ENCODE data around the gene SNX33. TPM values are rescaled to one million over a fixed set of nuclear protein-coding genes. Genes with fewer than 3 reads are reported as not detected.
"Not testable (repeated sequence)": the region's sequence is repeated elsewhere in the genome, so short reads cannot be mapped to it uniquely, and the experiment has no call there.

SNX33 gene
- total and polyA plus RNA-seq, 2 of the 13 experiments (the other 11 are each of a cell fraction or from before 2014, with no cell fraction given): 11.0 to 11.6 TPM

DNA sequence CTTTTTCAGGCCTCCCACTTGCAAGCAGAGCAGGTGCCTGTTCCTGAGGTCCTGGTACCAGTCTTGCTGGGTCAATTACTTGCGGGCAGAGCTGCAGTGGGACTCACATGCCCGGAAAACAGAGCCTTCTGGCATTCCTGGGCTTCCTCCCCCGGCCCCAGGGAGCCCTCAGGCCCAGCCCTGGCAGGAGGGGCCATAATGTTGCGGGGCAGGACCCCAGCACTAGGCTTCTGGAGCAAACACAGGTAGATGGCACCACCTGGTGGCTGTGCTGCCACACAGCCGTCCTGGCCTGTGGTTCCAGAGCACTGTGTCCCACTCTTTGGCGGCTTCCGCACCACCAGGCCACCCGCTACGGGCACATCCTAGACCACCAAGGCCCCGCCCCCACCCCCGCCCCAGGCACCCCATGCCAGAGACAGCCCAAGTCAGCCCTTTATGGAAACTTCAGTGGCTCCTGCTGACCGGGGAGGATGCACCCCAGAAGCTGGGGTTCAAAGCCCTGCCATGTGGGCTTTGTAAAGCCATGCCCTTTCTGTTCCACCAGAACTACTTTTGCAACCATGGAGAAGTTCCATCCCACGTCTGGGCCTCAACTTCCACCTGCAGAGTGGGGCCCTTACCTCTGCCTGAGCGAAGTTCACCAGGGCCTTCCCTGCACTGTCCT lies 36.1 kb downstream of the SNX33 start:
- peak overlapping the region; percentile 67 for H3K4me2 ChIP-seq (ENCODE audit: low read depth, low read length)
- DNase-seq (ENCODE audit: low spot score) (peak; percentile 56), ATAC-seq (peak; percentile 84)
- ChIA-PET POLR2A (interaction anchor here (0.6 to 1.5 kb wide), 3 partner anchors 36 to 45 kb away, joined by 3 to 5 read pairs (median 3); partner anchors contain the start of genes IMP3 and SNX33), CTCF (ENCODE audit: low intra/inter-chr PET ratio, low total read pairs) (interaction anchor here (1.5 to 1.6 kb wide), 3 partner anchors 43 to 175 kb away, joined by 5 to 11 read pairs (median 6); partner anchors contain the start of gene IMP3)
- H2AFZ ChIP-seq (ENCODE audit: low read length); H3K36me3 ChIP-seq (replicated peaks in 1 of 2; ENCODE audit: control insufficient read depth in 1 of 2, insufficient read depth in 2 of 2, low read length in 2 of 2); H3K79me2 ChIP-seq (ENCODE audit: insufficient read depth, low read length); BruUV-seq (replicated peaks); H3K9me3 ChIP-seq (ENCODE audit: low read length); FAIRE-seq; H4K20me1 ChIP-seq (ENCODE audit: insufficient read depth, low read length); H3K9ac ChIP-seq (ENCODE audit: insufficient read depth, low read depth, low read length); H3K27ac ChIP-seq (ENCODE audit: extremely low read length, insufficient read depth, low read length): not testable (repeated sequence)
- in situ Hi-C loops (cut with HindIII; ENCODE audit: extremely low pct_ligation_motif_present, low pct_unique_long_range_greater_than_20kb): loop anchor here (5.0 to 10.0 kb wide), 2 partner anchors 36 to 121 kb away; partner anchors contain the start of gene SNX33
- H3K27me3 ChIP-seq (ENCODE audit: control insufficient read depth in 1 of 2, insufficient read depth in 2 of 2, low read length in 2 of 2): peaks cover 7 to 30% of the 10 kb centered on the region in 2 experiments
- WGBS (ENCODE audit: low lambda C conversion rate): 0% methylated on average over 1 of the region's 14 CpGs
- peak overlapping the region in 1 of 3 experiments; percentile 33; a peak in 1 of 6 replicates for H3K4me3 ChIP-seq (replicated peaks in 1 of 3; ENCODE audit: insufficient read depth in 1 of 3, low read depth in 2 of 3, low read length in 3 of 3)
- intact Hi-C loops (cut with micrococcal nuclease; ENCODE audit: unreplicated experiment): loop anchor here (1.0 to 10.0 kb wide), 4 partner anchors 35 to 319 kb away; partner anchors contain the start of gene MAN2C1
- H3K4me1 ChIP-seq (ENCODE audit: insufficient read depth, low read length): peaks cover 41% of the 10 kb centered on the region
- TF ChIP-seq, protein P1, sequence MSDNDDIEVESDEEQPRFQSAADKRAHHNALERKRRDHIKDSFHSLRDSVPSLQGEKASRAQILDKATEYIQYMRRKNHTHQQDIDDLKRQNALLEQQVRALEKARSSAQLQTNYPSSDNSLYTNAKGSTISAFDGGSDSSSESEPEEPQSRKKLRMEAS (IDR thresholded peaks at IDR 0.05): peak; percentile 41; the same call in 1 of the 2 replicates
- TF ChIP-seq ZFX (CRISPR knock-in tag; IDR thresholded peaks at IDR 0.05; ENCODE audit: low read depth) (peak; percentile 62; the same call in 1 of the 2 replicates), ZBTB7B (CRISPR knock-in tag; IDR thresholded peaks at IDR 0.05) (peak; percentile 73), SMAD3 (CRISPR knock-in tag; IDR thresholded peaks at IDR 0.05) (0 out of 2 replicates have a peak, but pooled peaks have one; percentile 36), STAG1 (CRISPR knock-in tag; IDR thresholded peaks at IDR 0.05) (peak; percentile 96), GATAD2A (CRISPR knock-in tag; IDR thresholded peaks at IDR 0.05) (0 out of 2 replicates have a peak, but pooled peaks have one; percentile 14), ZNF235 (CRISPR knock-in tag; IDR thresholded peaks at IDR 0.05; ENCODE audit: borderline replicate concordance) (0 out of 2 replicates have a peak, but pooled peaks have one; percentile 56), KDM2A (CRISPR knock-in tag; IDR thresholded peaks at IDR 0.05; ENCODE audit: borderline replicate concordance, low read depth) (peak; percentile 37; the same call in 1 of the 2 replicates)
- TF ChIP-seq, protein P2, sequence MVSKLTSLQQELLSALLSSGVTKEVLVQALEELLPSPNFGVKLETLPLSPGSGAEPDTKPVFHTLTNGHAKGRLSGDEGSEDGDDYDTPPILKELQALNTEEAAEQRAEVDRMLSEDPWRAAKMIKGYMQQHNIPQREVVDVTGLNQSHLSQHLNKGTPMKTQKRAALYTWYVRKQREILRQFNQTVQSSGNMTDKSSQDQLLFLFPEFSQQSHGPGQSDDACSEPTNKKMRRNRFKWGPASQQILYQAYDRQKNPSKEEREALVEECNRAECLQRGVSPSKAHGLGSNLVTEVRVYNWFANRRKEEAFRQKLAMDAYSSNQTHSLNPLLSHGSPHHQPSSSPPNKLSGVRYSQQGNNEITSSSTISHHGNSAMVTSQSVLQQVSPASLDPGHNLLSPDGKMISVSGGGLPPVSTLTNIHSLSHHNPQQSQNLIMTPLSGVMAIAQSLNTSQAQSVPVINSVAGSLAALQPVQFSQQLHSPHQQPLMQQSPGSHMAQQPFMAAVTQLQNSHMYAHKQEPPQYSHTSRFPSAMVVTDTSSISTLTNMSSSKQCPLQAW (CRISPR knock-in tag; IDR thresholded peaks at IDR 0.05): peak; percentile 20; the same call in 1 of the 2 replicates
- TF ChIP-seq, protein P3, sequence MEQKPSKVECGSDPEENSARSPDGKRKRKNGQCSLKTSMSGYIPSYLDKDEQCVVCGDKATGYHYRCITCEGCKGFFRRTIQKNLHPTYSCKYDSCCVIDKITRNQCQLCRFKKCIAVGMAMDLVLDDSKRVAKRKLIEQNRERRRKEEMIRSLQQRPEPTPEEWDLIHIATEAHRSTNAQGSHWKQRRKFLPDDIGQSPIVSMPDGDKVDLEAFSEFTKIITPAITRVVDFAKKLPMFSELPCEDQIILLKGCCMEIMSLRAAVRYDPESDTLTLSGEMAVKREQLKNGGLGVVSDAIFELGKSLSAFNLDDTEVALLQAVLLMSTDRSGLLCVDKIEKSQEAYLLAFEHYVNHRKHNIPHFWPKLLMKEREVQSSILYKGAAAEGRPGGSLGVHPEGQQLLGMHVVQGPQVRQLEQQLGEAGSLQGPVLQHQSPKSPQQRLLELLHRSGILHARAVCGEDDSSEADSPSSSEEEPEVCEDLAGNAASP (CRISPR knock-in tag; IDR thresholded peaks at IDR 0.05; ENCODE audit: borderline replicate concordance): 0 out of 2 replicates have a peak, but pooled peaks have one; percentile 25
- TF ChIP-seq, protein P4, sequence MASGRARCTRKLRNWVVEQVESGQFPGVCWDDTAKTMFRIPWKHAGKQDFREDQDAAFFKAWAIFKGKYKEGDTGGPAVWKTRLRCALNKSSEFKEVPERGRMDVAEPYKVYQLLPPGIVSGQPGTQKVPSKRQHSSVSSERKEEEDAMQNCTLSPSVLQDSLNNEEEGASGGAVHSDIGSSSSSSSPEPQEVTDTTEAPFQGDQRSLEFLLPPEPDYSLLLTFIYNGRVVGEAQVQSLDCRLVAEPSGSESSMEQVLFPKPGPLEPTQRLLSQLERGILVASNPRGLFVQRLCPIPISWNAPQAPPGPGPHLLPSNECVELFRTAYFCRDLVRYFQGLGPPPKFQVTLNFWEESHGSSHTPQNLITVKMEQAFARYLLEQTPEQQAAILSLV (CRISPR knock-in tag; IDR thresholded peaks at IDR 0.05; ENCODE audit: borderline replicate concordance): 0 out of 2 replicates have a peak, but pooled peaks have one; percentile 39
- TF ChIP-seq, protein P5, sequence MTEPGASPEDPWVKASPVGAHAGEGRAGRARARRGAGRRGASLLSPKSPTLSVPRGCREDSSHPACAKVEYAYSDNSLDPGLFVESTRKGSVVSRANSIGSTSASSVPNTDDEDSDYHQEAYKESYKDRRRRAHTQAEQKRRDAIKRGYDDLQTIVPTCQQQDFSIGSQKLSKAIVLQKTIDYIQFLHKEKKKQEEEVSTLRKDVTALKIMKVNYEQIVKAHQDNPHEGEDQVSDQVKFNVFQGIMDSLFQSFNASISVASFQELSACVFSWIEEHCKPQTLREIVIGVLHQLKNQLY (CRISPR knock-in tag; IDR thresholded peaks at IDR 0.05): 0 out of 2 replicates have a peak, but pooled peaks have one; percentile 20
- TF ChIP-seq, protein P6, sequence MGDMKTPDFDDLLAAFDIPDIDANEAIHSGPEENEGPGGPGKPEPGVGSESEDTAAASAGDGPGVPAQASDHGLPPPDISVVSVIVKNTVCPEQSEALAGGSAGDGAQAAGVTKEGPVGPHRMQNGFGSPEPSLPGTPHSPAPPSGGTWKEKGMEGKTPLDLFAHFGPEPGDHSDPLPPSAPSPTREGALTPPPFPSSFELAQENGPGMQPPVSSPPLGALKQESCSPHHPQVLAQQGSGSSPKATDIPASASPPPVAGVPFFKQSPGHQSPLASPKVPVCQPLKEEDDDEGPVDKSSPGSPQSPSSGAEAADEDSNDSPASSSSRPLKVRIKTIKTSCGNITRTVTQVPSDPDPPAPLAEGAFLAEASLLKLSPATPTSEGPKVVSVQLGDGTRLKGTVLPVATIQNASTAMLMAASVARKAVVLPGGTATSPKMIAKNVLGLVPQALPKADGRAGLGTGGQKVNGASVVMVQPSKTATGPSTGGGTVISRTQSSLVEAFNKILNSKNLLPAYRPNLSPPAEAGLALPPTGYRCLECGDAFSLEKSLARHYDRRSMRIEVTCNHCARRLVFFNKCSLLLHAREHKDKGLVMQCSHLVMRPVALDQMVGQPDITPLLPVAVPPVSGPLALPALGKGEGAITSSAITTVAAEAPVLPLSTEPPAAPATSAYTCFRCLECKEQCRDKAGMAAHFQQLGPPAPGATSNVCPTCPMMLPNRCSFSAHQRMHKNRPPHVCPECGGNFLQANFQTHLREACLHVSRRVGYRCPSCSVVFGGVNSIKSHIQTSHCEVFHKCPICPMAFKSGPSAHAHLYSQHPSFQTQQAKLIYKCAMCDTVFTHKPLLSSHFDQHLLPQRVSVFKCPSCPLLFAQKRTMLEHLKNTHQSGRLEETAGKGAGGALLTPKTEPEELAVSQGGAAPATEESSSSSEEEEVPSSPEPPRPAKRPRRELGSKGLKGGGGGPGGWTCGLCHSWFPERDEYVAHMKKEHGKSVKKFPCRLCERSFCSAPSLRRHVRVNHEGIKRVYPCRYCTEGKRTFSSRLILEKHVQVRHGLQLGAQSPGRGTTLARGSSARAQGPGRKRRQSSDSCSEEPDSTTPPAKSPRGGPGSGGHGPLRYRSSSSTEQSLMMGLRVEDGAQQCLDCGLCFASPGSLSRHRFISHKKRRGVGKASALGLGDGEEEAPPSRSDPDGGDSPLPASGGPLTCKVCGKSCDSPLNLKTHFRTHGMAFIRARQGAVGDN (CRISPR knock-in tag; IDR thresholded peaks at IDR 0.05): peak; percentile 43; the same call in 1 of the 2 replicates
